WI38 (cell line): ENCODE results near the gene FOXK1.
"Not testable (repeated sequence)": the region's sequence is repeated elsewhere in the genome, so short reads cannot be mapped to it uniquely, and the experiment has no call there.

Experiments
- H3K4me3 ChIP-seq: 2 replicates; pipeline ENCODE4 v1.5.1; 2011; ENCODE audit warnings: low read depth, mild to moderate bottlenecking, control low read depth, low read length
- TF ChIP-seq, protein P1 (sequence below): IDR thresholded peaks from 2 replicates; pipeline ENCODE4 v1.5.1; 2012; ENCODE audit warnings: low read depth, mild to moderate bottlenecking, control low read depth, low read length

FOXK1 gene

DNA sequence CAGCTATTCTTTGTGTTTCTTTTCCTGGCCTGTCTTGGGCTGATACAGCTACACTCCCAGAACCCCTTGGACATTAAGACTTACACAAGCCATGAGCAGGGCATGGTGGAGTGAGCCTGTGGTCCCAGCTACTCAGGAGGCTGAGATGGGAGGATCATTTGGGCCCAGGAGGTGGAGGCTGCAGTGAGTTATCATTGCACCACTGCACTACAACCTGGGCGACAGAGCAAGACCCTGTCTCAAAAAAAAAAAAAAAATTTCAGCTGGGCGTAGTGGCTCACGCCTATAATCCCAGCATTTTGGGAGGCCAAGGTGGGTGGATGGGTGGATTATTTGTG is 13.6 kb upstream of the FOXK1 start:
- H3K4me3 ChIP-seq: no peak overlapping the region; the same call in 1 of the 2 replicates
- TF ChIP-seq, protein P1, sequence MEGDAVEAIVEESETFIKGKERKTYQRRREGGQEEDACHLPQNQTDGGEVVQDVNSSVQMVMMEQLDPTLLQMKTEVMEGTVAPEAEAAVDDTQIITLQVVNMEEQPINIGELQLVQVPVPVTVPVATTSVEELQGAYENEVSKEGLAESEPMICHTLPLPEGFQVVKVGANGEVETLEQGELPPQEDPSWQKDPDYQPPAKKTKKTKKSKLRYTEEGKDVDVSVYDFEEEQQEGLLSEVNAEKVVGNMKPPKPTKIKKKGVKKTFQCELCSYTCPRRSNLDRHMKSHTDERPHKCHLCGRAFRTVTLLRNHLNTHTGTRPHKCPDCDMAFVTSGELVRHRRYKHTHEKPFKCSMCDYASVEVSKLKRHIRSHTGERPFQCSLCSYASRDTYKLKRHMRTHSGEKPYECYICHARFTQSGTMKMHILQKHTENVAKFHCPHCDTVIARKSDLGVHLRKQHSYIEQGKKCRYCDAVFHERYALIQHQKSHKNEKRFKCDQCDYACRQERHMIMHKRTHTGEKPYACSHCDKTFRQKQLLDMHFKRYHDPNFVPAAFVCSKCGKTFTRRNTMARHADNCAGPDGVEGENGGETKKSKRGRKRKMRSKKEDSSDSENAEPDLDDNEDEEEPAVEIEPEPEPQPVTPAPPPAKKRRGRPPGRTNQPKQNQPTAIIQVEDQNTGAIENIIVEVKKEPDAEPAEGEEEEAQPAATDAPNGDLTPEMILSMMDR: no peak

GRCh38 chr7:4670791-4671190 is 11.3 kb upstream of the FOXK1 start:
- no peak overlapping the region for H3K4me3 ChIP-seq
- TF ChIP-seq, protein P1: no peak

DNA sequence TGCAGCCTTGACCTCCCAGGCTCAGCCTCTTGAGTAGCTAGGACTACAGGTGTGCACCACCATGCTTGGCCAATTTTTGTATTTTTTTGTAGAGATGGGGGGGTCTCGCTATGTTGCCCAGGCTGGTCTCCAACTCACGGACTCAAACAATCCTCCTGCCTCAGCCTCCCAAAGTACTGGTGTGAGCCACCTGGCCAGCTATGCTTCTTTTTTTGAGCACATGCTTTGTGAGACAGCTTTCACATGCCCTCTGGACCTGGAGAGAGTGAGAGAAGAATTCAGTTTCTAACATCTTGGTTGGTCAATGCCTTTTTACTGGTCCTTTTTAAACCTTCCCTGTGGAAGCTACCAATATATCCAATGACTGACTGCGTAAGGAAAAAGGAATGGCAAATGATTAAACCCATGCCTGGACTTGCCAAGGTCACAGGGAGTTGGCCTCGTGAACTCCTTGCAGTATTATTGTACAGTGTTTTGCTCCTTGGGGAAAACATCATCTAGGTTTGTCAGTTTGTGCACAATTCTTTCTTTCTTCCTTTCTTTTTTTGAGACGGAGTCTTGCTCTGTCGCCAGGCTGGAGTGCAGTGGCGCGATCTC is 6.2 kb upstream of the FOXK1 start:
- TF ChIP-seq, protein P1: no peak
- no peak overlapping the region for H3K4me3 ChIP-seq

GRCh38 chr7:4677518-4677917 is 4.6 kb upstream of the FOXK1 start:
- H3K4me3 ChIP-seq: not testable (repeated sequence)

DNA sequence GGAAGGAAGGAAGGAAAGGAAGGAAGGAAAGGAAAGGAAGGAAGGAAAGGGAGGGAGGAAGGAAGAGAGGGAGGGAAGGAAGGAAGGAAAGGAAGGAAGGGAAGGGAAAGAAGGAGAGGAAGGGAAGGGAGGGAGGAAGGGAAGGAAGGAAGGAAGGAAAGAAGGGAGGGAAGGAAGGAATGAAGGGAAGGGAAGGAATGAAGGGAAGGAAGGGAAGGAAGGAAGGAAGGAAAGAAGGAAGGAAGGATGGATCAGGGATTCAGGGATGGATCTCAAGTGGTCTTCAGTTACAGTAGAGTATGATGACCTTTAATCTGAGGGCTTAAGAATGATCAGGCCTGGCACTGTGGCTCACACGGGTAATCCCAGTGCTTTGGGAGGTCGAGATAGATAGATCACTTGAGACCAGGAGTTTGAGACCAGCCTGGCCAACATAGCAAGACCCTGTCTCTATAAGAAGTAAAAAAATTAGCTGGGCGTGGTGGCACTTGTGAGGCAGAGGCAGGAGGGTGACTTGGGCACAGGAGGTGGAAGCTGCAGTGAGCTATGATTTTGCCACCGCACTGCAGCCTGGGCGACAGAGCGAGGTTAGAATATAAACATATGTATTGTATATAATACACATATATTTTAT is 760 bp upstream of the FOXK1 start:
- H3K4me3 ChIP-seq: peak overlapping the region; percentile 47
- TF ChIP-seq, protein P1: no peak

- peak overlapping the region; percentile 91 for H3K4me3 ChIP-seq
- TF ChIP-seq, protein P1: no peak
Measured at GRCh38 chr7:4682621-4683042, 537 bp downstream of the FOXK1 start.

GRCh38 chr7:4683043-4683883 is 1.2 kb downstream of the FOXK1 start:
- TF ChIP-seq, protein P1: no peak

More at GRCh38 chr7:4683043-4683883, 1.2 kb downstream of the FOXK1 start:
- H3K4me3 ChIP-seq: peak overlapping the region; percentile 91
